ENCODE data around the gene P2RX4.

DNA sequence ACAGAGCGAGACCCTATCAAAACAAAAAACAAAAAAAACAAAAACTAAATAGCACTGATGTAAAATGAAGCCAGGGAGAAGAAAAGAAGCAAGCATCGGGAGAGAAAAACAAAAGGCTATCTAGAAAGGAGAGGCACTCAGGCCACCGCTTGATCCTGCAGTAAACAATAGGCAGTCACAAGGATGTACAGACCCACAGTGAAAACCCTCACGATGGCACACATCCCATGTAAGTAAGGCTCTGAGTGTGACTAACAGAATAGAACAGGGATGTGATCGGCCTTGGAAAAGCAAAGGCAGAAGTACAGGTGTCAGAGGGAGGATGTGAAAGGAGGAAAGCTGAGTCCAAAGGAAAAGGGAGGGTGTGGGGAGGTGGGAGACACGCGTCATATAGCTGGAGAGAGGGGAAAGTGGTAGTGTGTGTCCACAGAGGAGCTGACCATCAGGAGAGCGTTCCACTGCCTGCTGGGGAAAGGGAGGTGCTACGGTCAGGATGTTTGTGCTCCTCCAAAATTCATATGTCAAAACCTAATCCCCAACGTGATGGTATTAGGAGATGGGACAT, 55.1 kb downstream of the P2RX4 start:
- TF ChIP-seq, protein P1, sequence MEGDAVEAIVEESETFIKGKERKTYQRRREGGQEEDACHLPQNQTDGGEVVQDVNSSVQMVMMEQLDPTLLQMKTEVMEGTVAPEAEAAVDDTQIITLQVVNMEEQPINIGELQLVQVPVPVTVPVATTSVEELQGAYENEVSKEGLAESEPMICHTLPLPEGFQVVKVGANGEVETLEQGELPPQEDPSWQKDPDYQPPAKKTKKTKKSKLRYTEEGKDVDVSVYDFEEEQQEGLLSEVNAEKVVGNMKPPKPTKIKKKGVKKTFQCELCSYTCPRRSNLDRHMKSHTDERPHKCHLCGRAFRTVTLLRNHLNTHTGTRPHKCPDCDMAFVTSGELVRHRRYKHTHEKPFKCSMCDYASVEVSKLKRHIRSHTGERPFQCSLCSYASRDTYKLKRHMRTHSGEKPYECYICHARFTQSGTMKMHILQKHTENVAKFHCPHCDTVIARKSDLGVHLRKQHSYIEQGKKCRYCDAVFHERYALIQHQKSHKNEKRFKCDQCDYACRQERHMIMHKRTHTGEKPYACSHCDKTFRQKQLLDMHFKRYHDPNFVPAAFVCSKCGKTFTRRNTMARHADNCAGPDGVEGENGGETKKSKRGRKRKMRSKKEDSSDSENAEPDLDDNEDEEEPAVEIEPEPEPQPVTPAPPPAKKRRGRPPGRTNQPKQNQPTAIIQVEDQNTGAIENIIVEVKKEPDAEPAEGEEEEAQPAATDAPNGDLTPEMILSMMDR (IDR thresholded peaks at IDR 0.05), result no peak
- TF ChIP-seq POLR2A (IDR thresholded peaks at IDR 0.05), result no peak

Measured in adrenal gland (tissue), 5 donors.